Measurements from ENCODE around the gene ARHGAP26. TPM values are rescaled to one million over a fixed set of nuclear protein-coding genes. Genes with fewer than 3 reads are reported as not detected.

ARHGAP26 gene
- total RNA-seq, 1 experiment from 2014 or later: 38.3 TPM

DNA sequence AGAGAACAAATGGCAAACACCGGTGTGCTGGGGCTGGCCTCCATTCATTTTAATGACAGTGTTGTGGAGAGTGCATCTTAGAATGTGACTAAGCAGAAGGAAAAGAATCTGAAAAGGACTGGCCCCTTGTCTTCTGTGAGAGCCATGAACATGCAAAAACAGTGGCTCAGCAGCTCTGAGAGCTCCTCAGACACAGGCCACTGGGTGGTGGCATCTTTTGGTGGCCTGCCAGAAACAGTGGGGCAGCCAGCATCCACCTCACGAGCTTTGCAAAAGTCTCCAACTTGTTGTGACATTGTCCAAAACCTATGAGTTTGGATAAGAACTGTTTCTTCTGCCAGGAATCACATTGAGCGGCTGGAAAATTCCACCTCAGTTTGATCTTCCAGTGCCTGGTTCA lies 399.9 kb downstream of the ARHGAP26 start:
- DNase-seq (ENCODE audit: low read depth): no peak
- in situ Hi-C loops (cut with HindIII; ENCODE audit: low pct_unique_long_range_greater_than_20kb, low sequenced_read_pairs): no loop called here

- no peak for DNase-seq (ENCODE audit: low read depth)
- in situ Hi-C loops (cut with HindIII; ENCODE audit: low pct_unique_long_range_greater_than_20kb, low sequenced_read_pairs): no loop called here
These were observed 400.8 kb downstream of the ARHGAP26 start for GRCh38 chr5:143170977-143171376.

DNA sequence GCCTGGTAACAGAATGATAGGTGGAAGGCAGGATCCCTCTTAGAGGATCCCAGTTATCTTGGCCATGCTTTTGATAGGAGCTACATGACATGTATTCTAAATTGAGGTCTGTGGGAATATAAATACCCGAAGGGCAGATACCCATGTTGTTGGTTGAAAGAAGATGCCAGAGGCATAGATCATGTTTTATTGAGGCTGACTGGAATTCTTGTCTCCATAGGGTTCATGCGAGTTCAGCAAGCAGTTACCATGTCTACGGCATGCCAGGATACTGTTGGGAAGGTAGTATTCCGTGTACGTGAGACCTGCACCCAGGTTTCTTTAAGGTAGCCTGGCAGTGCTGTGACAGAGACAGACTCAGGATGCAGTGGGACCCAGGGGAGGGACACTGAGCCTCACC lies 402.6 kb downstream of the ARHGAP26 start:
- in situ Hi-C loops (cut with HindIII; ENCODE audit: low pct_unique_long_range_greater_than_20kb, low sequenced_read_pairs): no loop called here
- DNase-seq (ENCODE audit: low read depth): no peak

DNA sequence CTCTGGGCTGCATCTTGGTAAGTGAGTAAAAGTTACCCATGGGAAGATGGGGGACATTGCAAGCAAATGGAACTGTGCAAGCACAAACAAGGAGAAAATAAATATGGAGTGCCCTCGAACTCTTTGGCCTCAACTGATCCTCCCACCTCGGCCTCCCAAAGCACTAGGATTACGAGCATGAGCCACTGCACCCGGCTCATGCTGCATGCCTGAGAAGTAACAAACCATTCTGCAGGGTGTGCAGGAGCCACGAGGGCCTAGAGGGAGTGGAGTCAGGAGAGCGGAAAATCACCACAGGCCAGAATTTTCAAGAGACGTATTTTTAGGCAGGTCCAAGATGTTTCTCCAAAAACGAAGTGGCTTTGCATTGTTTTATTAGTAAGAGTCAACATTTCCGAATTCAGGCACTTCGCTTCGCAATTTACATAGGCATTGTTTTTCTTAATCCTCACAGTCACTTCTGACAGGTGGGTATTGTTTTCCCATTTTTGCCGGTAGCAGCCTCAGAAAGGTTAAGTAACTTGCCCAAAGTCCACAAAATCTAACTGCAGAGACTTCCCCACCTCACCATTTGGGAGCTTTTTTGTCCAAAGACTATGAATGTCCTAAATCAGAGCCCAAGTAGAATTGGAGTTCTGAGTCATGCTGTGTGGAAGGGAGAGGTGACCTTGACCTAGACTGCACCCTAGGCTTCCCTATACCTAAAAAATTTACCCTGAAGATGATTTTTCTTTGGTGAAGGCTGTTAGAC lies 403.1 kb downstream of the ARHGAP26 start:
- in situ Hi-C loops (cut with HindIII; ENCODE audit: low pct_unique_long_range_greater_than_20kb, low sequenced_read_pairs): no loop called here
- DNase-seq (ENCODE audit: low read depth): no peak

DNA sequence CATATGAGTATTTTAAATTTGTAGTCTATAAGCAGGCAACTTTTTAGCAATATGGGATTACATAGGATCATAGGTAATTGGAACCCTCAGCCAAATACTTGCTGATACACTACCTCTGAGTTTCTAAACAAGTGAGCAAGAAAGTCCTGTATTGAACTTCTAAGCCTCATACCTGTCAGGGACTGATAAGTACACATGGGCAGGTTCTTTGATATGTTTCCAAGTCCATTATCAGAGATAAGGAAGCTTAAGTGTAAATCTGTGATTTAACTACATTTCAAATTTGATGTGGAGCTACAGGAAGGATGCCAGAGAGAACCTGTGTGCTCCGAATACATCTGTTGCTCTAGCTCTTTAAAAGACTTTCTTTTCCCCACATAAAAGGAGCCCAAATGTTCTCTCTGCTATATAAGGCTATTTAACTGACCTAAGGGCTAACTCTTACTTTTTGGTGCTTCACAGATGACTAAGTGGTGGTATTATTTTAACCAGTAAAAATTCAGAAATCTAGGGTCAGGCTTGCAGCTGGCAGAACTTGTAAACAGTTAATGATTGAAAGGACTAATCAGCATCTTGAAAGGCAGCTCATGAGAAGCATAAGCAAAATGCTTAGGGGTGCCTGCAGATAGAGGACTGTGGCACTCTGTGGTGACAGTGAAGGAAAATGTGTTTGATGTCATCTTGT lies 404.7 kb downstream of the ARHGAP26 start:
- in situ Hi-C loops (cut with HindIII; ENCODE audit: low pct_unique_long_range_greater_than_20kb, low sequenced_read_pairs): no loop called here

GRCh38 chr5:143176048-143176447 lies 405.9 kb downstream of the ARHGAP26 start:
- in situ Hi-C loops (cut with HindIII; ENCODE audit: low pct_unique_long_range_greater_than_20kb, low sequenced_read_pairs): no loop called here
- no peak for DNase-seq (ENCODE audit: low read depth)

More for the DNA sequence above, 404.7 kb downstream of the ARHGAP26 start:
- peak; percentile 61 for DNase-seq (ENCODE audit: low read depth)

DNA sequence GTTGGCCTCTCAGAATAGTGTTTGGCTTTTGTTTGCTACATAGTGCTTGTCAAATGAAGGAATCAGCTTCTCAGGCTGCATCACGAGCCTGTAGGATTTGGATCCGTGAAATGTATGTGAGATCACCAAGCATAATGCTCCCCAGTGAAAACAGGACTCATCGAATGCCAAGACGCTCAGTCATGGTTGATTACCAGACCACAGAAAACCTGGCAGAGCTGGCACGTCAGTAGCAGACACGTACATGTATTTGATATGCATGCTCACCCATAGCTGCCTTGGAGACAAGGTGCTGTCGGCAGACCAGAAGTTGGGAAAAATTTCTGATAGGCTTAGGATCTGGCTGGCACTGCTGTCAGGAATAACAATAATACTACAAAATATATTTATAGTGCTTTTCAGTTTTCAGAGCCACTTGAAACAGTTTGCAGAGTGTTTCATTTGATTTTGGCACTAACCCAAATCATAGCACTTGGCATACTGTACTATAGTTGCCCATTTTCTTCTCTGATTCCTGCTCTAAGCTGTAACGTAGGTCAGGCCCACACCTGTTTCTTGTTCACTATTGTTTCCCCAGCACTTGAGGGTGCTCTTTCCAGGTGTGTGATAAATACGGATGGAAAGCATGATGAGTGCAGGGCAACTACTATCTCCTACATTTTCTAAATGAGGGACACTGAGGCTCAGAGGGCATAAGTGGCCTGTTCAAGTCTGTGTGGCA lies 407.2 kb downstream of the ARHGAP26 start:
- in situ Hi-C loops (cut with HindIII; ENCODE audit: low pct_unique_long_range_greater_than_20kb, low sequenced_read_pairs): no loop called here
- peak; percentile 90 for DNase-seq (ENCODE audit: low read depth)

DNA sequence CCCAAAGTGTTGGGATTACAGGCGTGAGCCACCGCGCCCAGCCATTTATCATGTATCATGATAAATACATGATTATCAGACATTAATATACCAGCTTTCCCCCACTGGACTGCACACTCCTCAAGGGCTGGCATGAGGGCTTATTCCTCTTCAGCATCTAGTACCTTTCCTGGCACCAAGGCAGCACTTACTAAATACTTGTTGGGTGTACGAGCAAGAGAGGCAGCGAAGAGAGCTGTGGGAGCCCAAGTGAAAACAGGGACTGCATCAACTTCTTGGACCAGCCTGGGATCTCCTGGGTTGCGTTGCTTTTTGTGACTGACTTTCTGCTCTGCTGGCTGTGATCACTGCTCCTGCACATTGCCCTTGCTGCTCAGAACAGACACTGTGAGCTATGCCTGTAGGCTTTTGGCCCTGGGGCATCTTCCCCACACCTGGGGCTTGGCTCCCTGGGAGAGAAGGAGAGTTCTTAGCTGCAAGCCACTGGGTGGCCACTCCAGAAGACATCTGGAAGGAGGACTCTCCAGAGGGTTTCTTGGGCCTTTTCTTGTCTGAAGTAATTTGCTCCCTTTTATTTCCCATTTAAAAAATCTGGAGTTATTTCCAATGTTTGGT lies 409.1 kb downstream of the ARHGAP26 start:
- DNase-seq (ENCODE audit: low read depth): no peak
- in situ Hi-C loops (cut with HindIII; ENCODE audit: low pct_unique_long_range_greater_than_20kb, low sequenced_read_pairs): no loop called here

DNA sequence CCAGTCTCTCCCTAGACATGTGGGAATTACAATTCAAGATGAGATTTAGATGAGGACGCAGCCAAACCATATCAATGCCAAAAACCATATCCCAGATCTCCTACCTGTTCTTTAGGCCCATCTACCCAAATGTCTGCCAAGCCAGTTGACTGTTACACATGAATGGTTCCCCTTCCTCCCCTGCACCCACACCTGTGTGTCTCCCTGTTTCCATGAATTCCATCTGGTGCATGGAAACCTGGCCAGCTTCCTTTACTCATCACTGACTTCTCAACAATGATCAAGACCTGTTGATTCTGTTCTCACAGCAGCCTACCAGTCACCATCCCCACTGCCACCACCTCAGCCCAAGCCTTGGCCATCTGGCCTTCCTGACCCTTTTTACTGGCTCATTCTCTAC lies 410.6 kb downstream of the ARHGAP26 start:
- DNase-seq (ENCODE audit: low read depth): no peak
- in situ Hi-C loops (cut with HindIII; ENCODE audit: low pct_unique_long_range_greater_than_20kb, low sequenced_read_pairs): no loop called here

DNA sequence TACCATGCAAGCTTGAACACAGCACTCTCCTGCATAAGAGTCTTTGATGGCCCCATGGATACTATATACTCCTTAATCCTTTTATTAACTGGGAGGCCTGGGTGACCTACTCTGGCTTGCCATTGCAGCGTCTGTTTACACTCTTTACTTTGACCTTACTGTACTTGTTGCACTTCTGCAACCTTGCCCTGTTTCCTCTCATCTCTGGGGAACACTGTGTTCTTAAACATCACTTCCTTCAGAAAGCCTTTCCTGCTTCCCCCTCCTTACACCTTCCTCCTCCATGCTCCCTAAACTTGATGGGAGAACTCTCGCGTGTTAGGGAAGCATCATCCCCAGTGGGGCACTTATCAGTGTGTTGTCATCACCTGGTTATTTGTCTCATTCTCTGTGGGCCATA lies 411.0 kb downstream of the ARHGAP26 start:
- no peak for DNase-seq (ENCODE audit: low read depth)
- in situ Hi-C loops (cut with HindIII; ENCODE audit: low pct_unique_long_range_greater_than_20kb, low sequenced_read_pairs): no loop called here

- no peak for DNase-seq (ENCODE audit: low read depth)
- in situ Hi-C loops (cut with HindIII; ENCODE audit: low pct_unique_long_range_greater_than_20kb, low sequenced_read_pairs): no loop called here
These were observed 411.9 kb downstream of the ARHGAP26 start for GRCh38 chr5:143182106-143182505.

DNA sequence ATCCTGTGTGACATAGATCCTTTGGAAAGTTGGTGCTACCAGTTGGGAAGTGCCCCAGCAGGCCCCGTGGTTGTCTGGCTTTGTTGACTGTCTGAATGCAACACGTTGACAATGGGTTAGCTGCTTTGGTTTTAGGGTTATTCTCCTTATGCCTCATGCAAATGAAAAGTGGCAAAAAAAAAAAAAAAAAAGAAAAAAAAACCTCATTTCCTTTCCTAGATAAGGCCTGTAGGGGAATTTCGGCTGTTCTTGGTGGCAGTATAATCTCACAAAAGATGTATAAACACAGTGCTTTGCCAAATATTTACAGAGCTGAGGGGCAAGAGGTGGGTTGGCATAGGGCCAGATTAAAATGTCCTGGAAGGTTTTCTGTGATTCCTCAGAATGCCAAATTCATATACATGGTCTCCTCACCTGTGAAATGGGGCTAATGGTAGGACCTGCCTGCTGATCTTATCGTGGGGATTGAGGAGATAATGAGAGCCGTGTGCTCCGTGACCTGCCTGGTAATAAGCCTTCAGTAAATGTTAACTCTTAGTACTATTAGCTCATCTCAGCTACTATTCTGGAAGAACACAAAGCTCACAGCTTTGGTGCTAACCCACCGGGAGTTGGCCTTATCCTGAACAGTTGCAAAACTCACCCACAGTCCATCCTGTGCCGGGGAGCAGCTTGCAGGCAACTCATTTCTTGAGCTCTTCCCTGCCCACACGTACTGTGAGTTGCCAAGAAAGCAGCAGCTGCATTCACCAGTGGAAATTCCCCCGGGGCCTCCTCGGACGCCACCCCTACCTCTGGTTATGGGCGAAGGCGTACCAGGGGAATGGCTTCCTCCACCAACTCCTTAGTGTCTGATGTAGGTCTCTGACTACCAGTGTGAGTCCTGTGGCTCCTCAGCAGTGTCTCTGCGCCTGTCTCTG lies 413.0 kb downstream of the ARHGAP26 start:
- in situ Hi-C loops (cut with HindIII; ENCODE audit: low pct_unique_long_range_greater_than_20kb, low sequenced_read_pairs): no loop called here
- DNase-seq (ENCODE audit: low read depth): no peak

GRCh38 chr5:143183989-143184388 lies 413.8 kb downstream of the ARHGAP26 start:
- in situ Hi-C loops (cut with HindIII; ENCODE audit: low pct_unique_long_range_greater_than_20kb, low sequenced_read_pairs): no loop called here
- DNase-seq (ENCODE audit: low read depth): no peak

DNA sequence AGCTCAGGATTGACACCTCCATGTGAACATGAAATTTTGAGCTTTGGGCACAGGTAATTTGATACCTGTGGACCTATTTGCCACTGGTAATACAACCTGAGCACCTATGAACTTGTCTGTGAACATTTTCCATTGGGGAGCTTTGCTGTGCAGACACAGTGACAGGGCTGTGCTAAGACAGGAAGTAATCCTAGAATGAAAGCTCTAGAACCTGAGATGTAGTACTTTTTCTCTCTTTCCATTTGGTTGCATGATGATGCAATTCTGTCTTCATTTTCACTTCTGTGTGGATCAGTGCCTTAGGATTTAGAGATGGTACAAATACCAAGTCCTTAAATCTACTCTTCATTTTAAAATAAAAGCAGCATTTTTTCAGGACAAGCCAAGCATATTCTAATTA lies 416.4 kb downstream of the ARHGAP26 start:
- in situ Hi-C loops (cut with HindIII; ENCODE audit: low pct_unique_long_range_greater_than_20kb, low sequenced_read_pairs): no loop called here
- no peak for DNase-seq (ENCODE audit: low read depth)

- no peak for DNase-seq (ENCODE audit: low read depth)
- in situ Hi-C loops (cut with HindIII; ENCODE audit: low pct_unique_long_range_greater_than_20kb, low sequenced_read_pairs): no loop called here
These were observed 417.3 kb downstream of the ARHGAP26 start for GRCh38 chr5:143187495-143187894.

GRCh38 chr5:143188083-143188482 lies 417.9 kb downstream of the ARHGAP26 start:
- DNase-seq (ENCODE audit: low read depth): no peak
- in situ Hi-C loops (cut with HindIII; ENCODE audit: low pct_unique_long_range_greater_than_20kb, low sequenced_read_pairs): no loop called here

GRCh38 chr5:143188692-143189091 lies 418.5 kb downstream of the ARHGAP26 start:
- in situ Hi-C loops (cut with HindIII; ENCODE audit: low pct_unique_long_range_greater_than_20kb, low sequenced_read_pairs): no loop called here
- DNase-seq (ENCODE audit: low read depth): no peak

DNA sequence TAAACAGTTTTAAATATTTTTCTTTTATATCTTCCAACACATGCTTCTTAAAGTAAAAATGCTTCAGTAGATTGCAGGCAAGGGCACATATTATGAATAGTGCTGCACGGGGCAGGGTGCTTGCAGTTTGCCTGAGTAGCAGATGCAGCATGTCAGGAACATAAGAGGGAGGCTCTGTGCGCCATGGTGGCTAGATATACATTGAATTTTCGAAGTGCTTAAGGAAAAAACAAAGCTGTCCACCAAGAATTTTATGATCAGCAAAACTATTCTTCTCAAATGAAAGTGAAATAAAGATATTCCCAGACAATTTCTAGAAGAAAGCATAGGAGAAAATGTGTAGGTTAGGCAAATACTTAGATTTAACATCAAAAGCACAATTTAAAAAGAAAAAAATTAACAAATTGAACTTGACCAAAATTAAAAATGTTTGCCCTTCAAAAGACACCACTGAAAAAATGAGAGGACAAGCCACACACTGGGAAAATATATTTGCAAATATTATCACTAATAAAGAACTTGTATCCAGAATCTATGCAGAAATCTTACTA lies 420.2 kb downstream of the ARHGAP26 start:
- no peak for DNase-seq (ENCODE audit: low read depth)
- in situ Hi-C loops (cut with HindIII; ENCODE audit: low pct_unique_long_range_greater_than_20kb, low sequenced_read_pairs): no loop called here

Data from Caki2 (cell line).